Measurements from ENCODE around the gene DNAH17.

The DNAH17 gene

DNA sequence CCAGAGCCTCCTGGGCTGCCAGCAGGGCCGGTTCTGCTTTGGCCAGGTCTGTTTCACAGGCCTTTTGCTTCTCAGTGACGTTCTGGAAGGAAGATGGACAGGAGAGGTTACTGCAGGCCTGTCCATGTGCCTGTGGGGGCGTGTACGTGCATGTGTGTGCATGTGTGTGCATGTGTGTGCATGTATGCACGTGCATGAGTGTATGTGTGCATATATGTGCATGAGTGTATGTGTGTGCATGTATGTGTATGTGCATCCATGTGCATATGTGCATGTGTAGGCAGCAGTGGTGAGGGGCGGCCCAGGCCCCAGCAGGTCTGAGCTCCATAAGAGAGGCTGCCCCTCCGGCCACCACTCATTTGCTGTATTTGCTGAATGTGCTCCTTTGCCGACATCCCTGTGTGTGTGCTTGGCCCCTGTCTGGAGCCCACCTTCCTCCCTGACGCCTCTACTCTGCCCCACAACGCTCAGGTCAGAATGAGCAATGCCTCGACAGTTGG is 117.0 kb downstream of the DNAH17 start:
- no peak for DNase-seq (ENCODE audit: low read depth in 3 of 3, low spot score in 1 of 3)

DNA sequence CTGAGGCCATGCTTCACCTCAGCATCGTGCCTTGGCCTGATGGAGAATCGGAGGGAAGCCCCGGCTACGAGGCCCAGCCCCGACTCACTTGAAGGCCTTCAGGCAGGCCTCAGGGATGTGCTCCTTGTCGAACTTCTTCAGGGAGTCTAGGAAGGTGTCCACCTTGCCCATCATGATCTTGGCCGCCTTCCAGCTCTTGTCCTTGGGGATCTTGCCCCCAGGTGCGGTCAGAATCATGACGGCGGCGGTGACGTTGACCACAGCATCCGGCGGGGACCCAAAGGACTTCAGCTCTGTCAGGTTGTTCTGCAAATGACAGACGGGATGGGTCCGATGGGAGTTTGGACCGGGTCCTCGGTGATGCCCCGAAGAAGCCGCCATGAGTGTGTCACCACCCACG is 117.5 kb downstream of the DNAH17 start:
- no peak for DNase-seq (ENCODE audit: low read depth in 3 of 3, low spot score in 1 of 3)

DNA sequence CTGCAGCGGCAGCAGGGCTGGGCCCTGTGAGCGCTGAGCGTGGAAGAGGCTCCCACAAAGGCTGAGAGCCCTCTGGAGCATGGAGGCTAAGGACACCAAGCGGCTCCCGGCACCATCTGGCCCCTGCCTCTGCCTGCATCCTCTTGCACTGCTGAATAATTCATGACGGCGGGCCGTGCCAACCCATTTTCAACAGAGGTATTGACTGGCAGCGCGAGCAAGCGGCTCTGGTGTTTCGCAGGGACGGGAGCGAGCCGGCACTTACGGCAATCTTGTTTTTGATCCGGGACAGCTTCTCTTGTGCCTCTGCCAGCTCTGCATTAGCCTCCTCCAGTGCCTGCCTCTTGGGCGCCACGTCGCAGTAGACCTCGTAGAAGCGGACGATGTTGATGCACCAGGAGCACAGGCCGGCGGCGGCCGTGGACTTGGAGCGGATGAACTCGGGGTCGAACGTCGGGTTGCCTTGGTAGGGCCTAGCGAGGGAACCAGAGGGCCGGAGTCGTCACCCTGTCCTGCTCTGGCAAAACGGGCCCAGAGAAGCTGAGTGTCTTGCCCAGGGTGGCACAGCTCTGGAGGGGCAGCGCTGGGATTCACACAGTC is 118.4 kb downstream of the DNAH17 start:
- no peak for DNase-seq (ENCODE audit: low read depth in 3 of 3, low spot score in 1 of 3)

GRCh38 chr17:78458091-78458490 is 119.1 kb downstream of the DNAH17 start:
- no peak for DNase-seq (ENCODE audit: low read depth in 3 of 3, low spot score in 1 of 3)

- no peak for DNase-seq (ENCODE audit: low read depth in 3 of 3, low spot score in 1 of 3)
These were observed 122.8 kb downstream of the DNAH17 start for GRCh38 chr17:78454346-78454745.

DNA sequence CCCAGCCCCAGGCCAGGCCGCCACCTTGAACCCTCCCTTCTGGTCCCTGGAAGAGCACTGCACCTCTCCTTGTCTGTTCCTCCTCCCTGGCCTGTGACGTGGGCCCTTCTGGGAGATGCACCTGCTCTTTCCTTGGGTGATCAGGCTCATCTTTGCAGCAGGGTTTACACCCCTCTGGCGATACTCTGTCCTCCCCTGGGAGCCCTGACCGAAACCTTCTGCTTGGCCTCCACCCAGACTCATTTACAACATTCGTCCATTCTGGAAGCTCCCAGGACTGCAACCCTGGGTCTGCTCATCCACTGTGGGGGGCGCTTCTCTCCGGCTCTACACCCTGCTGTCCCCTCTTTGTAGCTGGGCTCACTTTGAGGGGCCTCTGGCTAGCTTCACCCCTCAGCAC is 125.4 kb downstream of the DNAH17 start:
- no peak for DNase-seq (ENCODE audit: low read depth in 3 of 3, low spot score in 1 of 3)

DNA sequence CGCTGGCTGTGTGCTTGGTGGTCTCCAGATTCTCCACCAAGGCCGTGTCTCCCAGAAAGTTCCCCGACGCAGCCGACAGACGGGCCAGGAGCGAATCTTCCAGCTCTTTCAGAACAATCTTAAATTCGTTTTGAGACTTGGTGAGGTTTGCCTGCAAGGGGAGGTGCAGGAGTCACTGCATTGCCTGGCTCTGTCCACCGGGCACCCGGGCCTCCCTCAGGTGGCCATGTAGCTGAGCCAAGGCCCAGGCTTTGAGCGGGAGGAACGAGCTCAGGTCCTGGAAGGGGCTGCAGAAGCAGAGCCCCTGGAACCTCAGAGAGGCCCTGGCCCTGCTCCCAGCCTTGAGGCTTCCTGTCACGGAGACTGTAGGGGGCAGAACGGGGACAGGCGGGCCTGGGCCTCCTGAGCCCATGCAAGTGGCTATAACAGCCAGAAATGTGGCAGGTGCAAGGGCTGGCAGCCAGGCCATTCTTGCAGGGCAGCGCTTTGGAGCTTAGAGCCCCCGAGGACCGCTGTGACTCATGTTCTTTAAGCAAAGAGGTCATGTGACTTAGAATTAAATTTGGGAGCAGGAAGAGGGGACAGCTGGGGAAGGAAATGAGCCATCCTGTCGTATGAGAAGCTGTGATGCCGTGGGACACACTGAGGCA is 126.4 kb downstream of the DNAH17 start:
- DNase-seq (ENCODE audit: low read depth in 3 of 3, low spot score in 1 of 3) = no peak

GRCh38 chr17:78449983-78450595 is 127.1 kb downstream of the DNAH17 start:
- no peak for DNase-seq (ENCODE audit: low read depth in 3 of 3, low spot score in 1 of 3)

- DNase-seq (ENCODE audit: low read depth in 3 of 3, low spot score in 1 of 3) = no peak
These were observed 128.7 kb downstream of the DNAH17 start for GRCh38 chr17:78448356-78448993.

DNA sequence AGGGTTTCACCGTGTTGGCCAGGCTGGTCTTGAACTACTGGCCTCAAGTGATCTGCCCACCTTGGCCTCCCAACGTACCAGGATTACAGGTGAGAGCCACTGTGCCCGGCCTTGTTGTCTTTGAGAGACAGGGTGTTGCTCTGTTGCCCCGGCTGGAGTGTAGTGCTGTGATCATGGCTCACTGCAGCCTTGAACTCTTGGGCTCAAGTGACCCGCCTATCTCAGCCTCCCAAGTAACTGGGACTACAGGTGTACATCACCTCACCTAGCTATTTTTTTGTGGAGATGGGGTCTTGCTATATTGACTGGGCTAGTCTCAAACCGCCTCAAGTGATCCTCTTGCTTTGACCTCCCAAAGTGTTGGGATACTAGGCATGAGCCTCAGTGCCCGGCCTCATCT is 130.4 kb downstream of the DNAH17 start:
- no peak for DNase-seq (ENCODE audit: low read depth in 3 of 3, low spot score in 1 of 3)

DNA sequence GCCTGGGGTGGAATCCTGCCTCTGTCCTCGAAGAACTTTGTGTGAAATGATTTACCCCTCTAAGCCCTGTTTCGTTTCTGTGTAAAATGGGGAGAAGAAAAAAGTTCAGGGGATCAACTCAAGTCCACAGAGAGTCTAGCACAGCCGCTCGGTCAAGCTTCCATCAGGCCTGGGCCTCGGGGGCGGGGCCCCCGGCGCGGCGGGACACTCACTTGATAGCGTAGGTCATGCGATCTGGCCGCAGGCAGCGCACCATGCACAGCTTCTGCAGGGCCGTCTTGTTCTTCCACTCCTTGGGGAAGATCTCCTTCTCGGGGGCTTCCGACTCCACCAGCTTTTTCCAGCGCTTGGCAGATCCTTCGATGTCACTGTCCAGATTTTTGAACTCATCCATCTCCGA is 132.8 kb downstream of the DNAH17 start:
- no peak for DNase-seq (ENCODE audit: low read depth in 3 of 3, low spot score in 1 of 3)

GRCh38 chr17:78442648-78443218 is 134.5 kb downstream of the DNAH17 start:
- DNase-seq (ENCODE audit: low read depth in 3 of 3, low spot score in 1 of 3) = no peak

DNA sequence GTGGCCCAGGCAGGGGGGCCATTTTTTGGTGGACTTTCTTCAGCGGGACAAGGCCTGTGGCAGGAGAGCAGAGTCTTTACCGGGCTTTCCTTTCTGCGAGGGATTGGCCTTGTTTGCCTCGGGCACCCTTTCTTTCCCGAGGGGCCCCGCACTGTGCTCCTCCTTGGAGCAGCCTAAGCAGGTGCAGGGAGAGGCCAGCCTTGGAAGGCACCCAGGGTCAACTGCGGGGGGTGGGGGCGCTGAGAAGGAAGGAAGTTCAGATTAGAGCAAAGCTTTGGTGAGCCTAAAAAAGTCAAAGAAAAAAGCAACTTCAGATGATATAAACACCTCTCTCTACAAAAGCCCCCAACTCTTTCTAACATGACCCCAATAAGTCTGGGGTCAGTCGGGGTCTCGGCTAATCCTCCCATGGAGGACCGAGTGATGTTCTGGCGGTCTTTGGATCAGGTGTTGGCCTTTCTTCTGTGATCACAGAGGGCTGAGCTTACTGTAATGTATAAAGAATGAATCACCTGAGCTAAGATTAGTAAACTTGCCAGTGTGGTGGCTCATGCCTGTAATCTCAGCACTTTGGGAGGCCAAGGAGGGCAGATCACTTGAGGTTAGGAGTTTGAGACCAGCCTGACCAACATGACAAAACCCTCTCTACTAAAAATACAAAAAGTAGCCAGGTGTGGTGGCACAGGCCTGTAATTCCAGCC is 135.8 kb downstream of the DNAH17 start:
- no peak for DNase-seq (ENCODE audit: low read depth in 3 of 3, low spot score in 1 of 3)

GRCh38 chr17:78438694-78439325 is 138.4 kb downstream of the DNAH17 start:
- DNase-seq (ENCODE audit: low read depth in 3 of 3, low spot score in 1 of 3) = no peak

DNA sequence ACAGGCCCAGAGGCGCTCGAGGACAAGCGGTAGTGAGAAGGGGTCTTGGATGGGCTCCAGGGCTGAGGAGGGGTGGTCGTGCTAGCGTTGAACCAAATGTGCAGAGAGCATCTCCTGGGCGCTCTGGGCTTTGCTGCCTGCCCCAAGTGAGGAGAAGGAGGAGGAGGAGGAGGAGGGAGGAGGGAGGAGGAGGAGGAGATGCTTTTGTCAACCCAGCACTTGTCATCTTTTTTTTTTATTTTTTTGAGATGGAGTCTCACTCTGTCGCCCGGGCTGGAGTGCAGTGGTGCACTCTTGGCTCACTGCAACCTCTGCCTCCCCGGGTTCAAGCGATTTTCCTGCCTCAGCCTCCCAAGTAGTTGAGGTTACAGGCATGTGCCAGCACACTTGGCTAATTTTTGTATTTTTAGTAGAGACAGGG is 138.9 kb downstream of the DNAH17 start:
- no peak for DNase-seq (ENCODE audit: low read depth in 3 of 3, low spot score in 1 of 3)

GRCh38 chr17:78437508-78438169 is 139.6 kb downstream of the DNAH17 start:
- no peak for DNase-seq (ENCODE audit: low read depth in 3 of 3, low spot score in 1 of 3)

GRCh38 chr17:78435330-78436005 is 141.7 kb downstream of the DNAH17 start:
- DNase-seq (ENCODE audit: low read depth in 3 of 3, low spot score in 1 of 3) = no peak

GRCh38 chr17:78434455-78435329 is 142.5 kb downstream of the DNAH17 start:
- DNase-seq (ENCODE audit: low read depth in 3 of 3, low spot score in 1 of 3) = no peak

All from stimulated activated CD4-positive, alpha-beta T cell treated with anti-CD3 and anti-CD28 coated beads, TNF-alpha, amount 100 ng/mL, for 1 hour (primary cell).